ENCODE data around the gene IDH1. TPM values are rescaled to one million over a fixed set of nuclear protein-coding genes. Genes with fewer than 3 reads are reported as not detected.
"Not testable (repeated sequence)": the region's sequence is repeated elsewhere in the genome, so short reads cannot be mapped to it uniquely, and the experiment has no call there.

IDH1 gene
- total RNA-seq, 2 donors from 2014 or later, result 17.0 to 34.3 TPM

- H3K36me3 Mint-ChIP-seq (ENCODE audit: low read depth), result peaks cover 65% of the 10 kb centered on the region
- no peak overlapping the region for H3K4me3 Mint-ChIP-seq
- peaks cover 9% of the 10 kb centered on the region for H3K4me1 Mint-ChIP-seq
- no peak overlapping the region for H3K27ac Mint-ChIP-seq
- no peak for ATAC-seq (replicated peaks)
- H3K27me3 Mint-ChIP-seq, result no peaks in the 10 kb centered on the region
- H3K9me3 Mint-ChIP-seq, result no peaks in the 10 kb centered on the region
Observed at GRCh38 chr2:208251098-208251497, 3.8 kb downstream of the IDH1 start.

- no peaks in the 10 kb centered on the region for H3K27me3 Mint-ChIP-seq
- peaks cover 9% of the 10 kb centered on the region for H3K4me1 Mint-ChIP-seq
- no peaks in the 10 kb centered on the region for H3K9me3 Mint-ChIP-seq
- ATAC-seq (replicated peaks), result no peak
- H3K36me3 Mint-ChIP-seq (ENCODE audit: low read depth), result peaks cover 72% of the 10 kb centered on the region
- no peak overlapping the region for H3K27ac Mint-ChIP-seq
- no peak overlapping the region for H3K4me3 Mint-ChIP-seq
Observed at GRCh38 chr2:208250388-208250787, 4.5 kb downstream of the IDH1 start.

- Mint-ChIP-seq H3K4me1 (peaks cover 9% of the 10 kb centered on the region), H3K27me3 (no peaks in the 10 kb centered on the region), H3K4me3 (no peak overlapping the region), H3K36me3 (ENCODE audit: low read depth) (peaks cover 83% of the 10 kb centered on the region), H3K9me3 (no peaks in the 10 kb centered on the region), H3K27ac (no peak overlapping the region)
- ATAC-seq (replicated peaks), result no peak
Observed at GRCh38 chr2:208249296-208249695, 5.6 kb downstream of the IDH1 start.

GRCh38 chr2:208248601-208249000 lies 6.3 kb downstream of the IDH1 start:
- H3K4me3 Mint-ChIP-seq, result no peak overlapping the region
- H3K27me3 Mint-ChIP-seq, result no peaks in the 10 kb centered on the region
- H3K27ac Mint-ChIP-seq, result no peak overlapping the region
- H3K4me1 Mint-ChIP-seq, result peaks cover 6% of the 10 kb centered on the region
- H3K9me3 Mint-ChIP-seq, result no peaks in the 10 kb centered on the region
- H3K36me3 Mint-ChIP-seq (ENCODE audit: low read depth), result peaks cover 90% of the 10 kb centered on the region
- no peak for ATAC-seq (replicated peaks)

- ATAC-seq (replicated peaks), result no peak
- Mint-ChIP-seq H3K4me3 (no peak overlapping the region), H3K9me3 (no peaks in the 10 kb centered on the region), H3K4me1 (peaks cover under 1% of the 10 kb centered on the region), H3K27ac (no peak overlapping the region), H3K36me3 (ENCODE audit: low read depth) (peaks cover 91% of the 10 kb centered on the region), H3K27me3 (no peaks in the 10 kb centered on the region)
Observed at GRCh38 chr2:208245746-208246145, 9.1 kb downstream of the IDH1 start.

GRCh38 chr2:208244422-208244821 lies 10.4 kb downstream of the IDH1 start:
- H3K4me1 Mint-ChIP-seq, result peaks cover 3% of the 10 kb centered on the region
- peaks cover 87% of the 10 kb centered on the region for H3K36me3 Mint-ChIP-seq (ENCODE audit: low read depth)
- H3K4me3 Mint-ChIP-seq, result no peak overlapping the region
- no peaks in the 10 kb centered on the region for H3K9me3 Mint-ChIP-seq
- H3K27me3 Mint-ChIP-seq, result no peaks in the 10 kb centered on the region
- no peak overlapping the region for H3K27ac Mint-ChIP-seq
- ATAC-seq (replicated peaks), result no peak

GRCh38 chr2:208240619-208241209 lies 14.2 kb downstream of the IDH1 start:
- peaks cover 88% of the 10 kb centered on the region for H3K36me3 Mint-ChIP-seq (ENCODE audit: low read depth)
- H3K9me3 Mint-ChIP-seq, result no peaks in the 10 kb centered on the region
- H3K4me3 Mint-ChIP-seq, result no peak overlapping the region
- H3K27ac Mint-ChIP-seq, result no peak overlapping the region
- no peak for ATAC-seq (replicated peaks)
- no peaks in the 10 kb centered on the region for H3K27me3 Mint-ChIP-seq
- peaks cover 3% of the 10 kb centered on the region for H3K4me1 Mint-ChIP-seq

GRCh38 chr2:208239770-208240493 lies 14.9 kb downstream of the IDH1 start:
- Mint-ChIP-seq H3K4me1 (peaks cover 3% of the 10 kb centered on the region), H3K27me3 (no peaks in the 10 kb centered on the region), H3K9me3 (no peaks in the 10 kb centered on the region), H3K4me3 (no peak overlapping the region), H3K36me3 (ENCODE audit: low read depth) (peaks cover 88% of the 10 kb centered on the region), H3K27ac (no peak overlapping the region)
- no peak for ATAC-seq (replicated peaks)

- Mint-ChIP-seq H3K4me3 (no peak overlapping the region), H3K27ac (no peak overlapping the region), H3K4me1 (peaks cover 3% of the 10 kb centered on the region), H3K9me3 (peaks cover 4% of the 10 kb centered on the region), H3K36me3 (ENCODE audit: low read depth) (peaks cover 53% of the 10 kb centered on the region), H3K27me3 (no peaks in the 10 kb centered on the region)
- ATAC-seq (replicated peaks), result no peak
Observed at GRCh38 chr2:208235860-208236259, 19.0 kb downstream of the IDH1 start.

- Mint-ChIP-seq H3K4me1 (no peaks in the 10 kb centered on the region), H3K4me3 (no peak overlapping the region), H3K9me3 (peaks cover 4% of the 10 kb centered on the region), H3K27me3 (no peaks in the 10 kb centered on the region), H3K36me3 (ENCODE audit: low read depth) (peaks cover 46% of the 10 kb centered on the region), H3K27ac (no peak overlapping the region)
- ATAC-seq (replicated peaks), result no peak
Observed at GRCh38 chr2:208234786-208235185, 20.1 kb downstream of the IDH1 start.

GRCh38 chr2:208228476-208228875 lies 26.4 kb downstream of the IDH1 start:
- no peaks in the 10 kb centered on the region for H3K4me1 Mint-ChIP-seq
- H3K27ac Mint-ChIP-seq, result no peak overlapping the region
- no peak for ATAC-seq (replicated peaks)
- no peaks in the 10 kb centered on the region for H3K36me3 Mint-ChIP-seq (ENCODE audit: low read depth)
- peaks cover 3% of the 10 kb centered on the region for H3K27me3 Mint-ChIP-seq
- no peak overlapping the region for H3K4me3 Mint-ChIP-seq
- peaks cover 4% of the 10 kb centered on the region for H3K9me3 Mint-ChIP-seq

GRCh38 chr2:208227581-208228232 lies 27.2 kb downstream of the IDH1 start:
- Mint-ChIP-seq H3K9me3 (peaks cover 4% of the 10 kb centered on the region), H3K27me3 (peaks cover 3% of the 10 kb centered on the region), H3K4me1 (no peaks in the 10 kb centered on the region), H3K4me3 (no peak overlapping the region), H3K27ac (no peak overlapping the region), H3K36me3 (ENCODE audit: low read depth) (no peaks in the 10 kb centered on the region)
- no peak for ATAC-seq (replicated peaks)

- no peaks in the 10 kb centered on the region for H3K36me3 Mint-ChIP-seq (ENCODE audit: low read depth)
Observed at GRCh38 chr2:208224802-208225201, 30.1 kb downstream of the IDH1 start.

GRCh38 chr2:208222351-208222750 lies 32.5 kb downstream of the IDH1 start:
- Mint-ChIP-seq H3K9me3 (no peaks in the 10 kb centered on the region), H3K27ac (no peak overlapping the region), H3K4me1 (no peaks in the 10 kb centered on the region), H3K4me3 (no peak overlapping the region), H3K36me3 (ENCODE audit: low read depth) (no peaks in the 10 kb centered on the region), H3K27me3 (peaks cover 8% of the 10 kb centered on the region)
- peak; percentile 16 for ATAC-seq (replicated peaks)

More at GRCh38 chr2:208224802-208225201, 30.1 kb downstream of the IDH1 start:
- Mint-ChIP-seq H3K9me3 (no peaks in the 10 kb centered on the region), H3K4me3 (no peak overlapping the region), H3K27me3 (peaks cover 11% of the 10 kb centered on the region), H3K4me1 (no peaks in the 10 kb centered on the region), H3K27ac (no peak overlapping the region)
- ATAC-seq (replicated peaks), result no peak

- H3K27me3 Mint-ChIP-seq; H3K36me3 Mint-ChIP-seq (ENCODE audit: low read depth); ATAC-seq (replicated peaks); H3K4me3 Mint-ChIP-seq; H3K27ac Mint-ChIP-seq; H3K4me1 Mint-ChIP-seq; H3K9me3 Mint-ChIP-seq: not testable (repeated sequence)
Observed at GRCh38 chr2:208221873-208222272, 33.0 kb downstream of the IDH1 start.
